BJ (cell line): ENCODE measurements around the gene SALL4. TPM values are rescaled to one million over a fixed set of nuclear protein-coding genes. Genes with fewer than 3 reads are reported as not detected.
A peak's percentile ranks its signal among the peaks of the same experiment; 100 is the strongest.
"Not testable (repeated sequence)": the region's sequence is repeated elsewhere in the genome, so short reads cannot be mapped to it uniquely, and the experiment has no call there.

Experiments used
- CTCF ChIA-PET: fragments of 350-600 bp; formaldehyde crosslinking; extraction: SDS; loops from one replicate; lab custom pipeline; 2021; ENCODE audit warnings: antibody characterized with exemption, inconsistent platforms; lab: Yijun Ruan, JAX
- POLR2A ChIA-PET: fragments of 300-600 bp; sonication (Branson Sonifier 250); formaldehyde crosslinking; extraction: SDS; loops from one replicate; lab custom pipeline; 2021; ENCODE audit warnings: antibody characterized with exemption; lab: Charles Lee
- DNase-seq: peaks from one replicate; pipeline ENCODE4 v3.0.0-alpha.2; 2011; ENCODE audit warnings: low read depth
- H3K27me3 ChIP-seq: 2 replicates; pipeline ENCODE4 v1.6.0; 2011; ENCODE audit warnings: low read length; ENCODE audit not compliant: control insufficient read depth, insufficient read depth
- H3K36me3 ChIP-seq: 2 replicates; pipeline ENCODE4 v1.5.1; 2011; ENCODE audit warnings: low read length; ENCODE audit not compliant: control insufficient read depth, insufficient read depth
- H3K4me3 ChIP-seq: 2 replicates; pipeline ENCODE4 v1.5.1; 2011; ENCODE audit warnings: low read depth, mild to moderate bottlenecking, control low read depth, low read length
- CTCF ChIP-seq: IDR thresholded peaks from 2 replicates; pipeline ENCODE4 v1.5.1; 2011; ENCODE audit warnings: low read depth, mild to moderate bottlenecking, control low read depth, inconsistent platforms, low read length, moderate library complexity; ENCODE audit not compliant: insufficient read depth
- polyA plus RNA-seq: library from polyadenylated mRNA; depleted of rRNA; stranded (reverse); fragments of >200 nt; gene quantifications from 2 replicates; pipeline ENCODE4 v1.2.3, GENCODE V29; 2011

The SALL4 gene
- polyA plus RNA-seq, 1 experiment = 0.54 TPM

GRCh38 chr20:51767867-51768758 lies 34.2 kb downstream of the SALL4 start, which contains the start of gene ATP9A:
ATP9A (minus strand) TSS chr20:51768390; CDS start chr20:51768369, 21 bp downstream.
- CTCF ChIA-PET = interaction anchor here (0.6 to 2.1 kb wide), 5 partner anchors 67 to 1853 kb away, joined by 3 to 9 read pairs (median 3); no protein-coding TSS in a partner anchor
- H3K36me3 ChIP-seq = no peaks in the 10 kb centered on the region
- POLR2A ChIA-PET = no interaction called here
- DNase-seq = no peak
- H3K27me3 ChIP-seq = no peaks in the 10 kb centered on the region
- H3K4me3 ChIP-seq = peak within 1 kb of the TSS; percentile 86
- no peak; the same call in 1 of the 2 replicates for TF ChIP-seq CTCF

DNA sequence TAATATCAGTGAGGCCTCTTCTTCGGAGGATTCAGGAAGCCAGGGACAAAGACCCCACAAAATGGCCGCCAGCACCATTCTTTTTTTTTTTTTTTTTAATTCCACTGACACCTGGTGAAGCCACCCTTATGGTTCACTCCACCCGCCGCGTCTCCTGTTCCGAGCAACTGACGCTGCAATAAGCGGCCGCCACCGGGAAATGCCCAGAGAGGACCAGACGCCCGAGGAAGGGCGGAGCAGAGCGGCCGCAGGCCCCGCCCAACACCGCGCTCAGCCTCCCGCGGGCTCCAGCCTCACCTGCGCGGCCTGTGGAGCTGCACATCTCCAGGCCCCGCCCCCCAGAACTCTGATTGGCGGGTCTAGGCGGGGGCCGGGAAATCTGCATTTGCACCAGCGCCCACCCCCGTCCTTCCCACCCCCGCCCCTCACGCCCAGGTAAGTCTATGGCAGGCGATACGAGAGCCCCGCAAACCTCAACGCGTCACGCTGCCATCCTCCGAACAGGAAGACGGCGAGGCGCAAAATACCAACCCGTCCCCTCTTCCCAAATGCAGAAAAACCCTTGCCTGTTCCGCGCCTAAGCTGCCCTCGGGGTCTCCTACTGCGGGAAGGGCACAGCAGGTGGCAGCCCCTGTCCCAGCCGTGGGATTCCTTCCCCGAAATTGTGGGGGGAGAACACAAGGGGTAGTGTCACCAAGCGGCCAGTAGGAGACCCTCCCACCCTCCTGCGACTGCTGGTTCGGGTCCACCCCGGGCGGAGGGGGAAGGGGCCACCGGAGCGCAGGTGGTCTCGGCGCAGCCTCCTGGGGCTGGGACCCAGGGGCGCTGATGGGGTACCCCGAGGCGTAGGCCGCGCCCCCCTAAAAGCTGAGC lies 35.1 kb downstream of the SALL4 start:
- Histone ChIP-seq H3K27me3 (no peaks in the 10 kb centered on the region), H3K36me3 (no peaks in the 10 kb centered on the region), H3K4me3 (peak overlapping the region; percentile 86)
- ChIA-PET POLR2A (no interaction called here), CTCF (interaction anchor here (0.6 to 2.1 kb wide), 5 partner anchors 66 to 1853 kb away, joined by 3 to 9 read pairs (median 3); no protein-coding TSS in a partner anchor)
- TF ChIP-seq CTCF = peak; percentile 55
- no peak for DNase-seq

DNA sequence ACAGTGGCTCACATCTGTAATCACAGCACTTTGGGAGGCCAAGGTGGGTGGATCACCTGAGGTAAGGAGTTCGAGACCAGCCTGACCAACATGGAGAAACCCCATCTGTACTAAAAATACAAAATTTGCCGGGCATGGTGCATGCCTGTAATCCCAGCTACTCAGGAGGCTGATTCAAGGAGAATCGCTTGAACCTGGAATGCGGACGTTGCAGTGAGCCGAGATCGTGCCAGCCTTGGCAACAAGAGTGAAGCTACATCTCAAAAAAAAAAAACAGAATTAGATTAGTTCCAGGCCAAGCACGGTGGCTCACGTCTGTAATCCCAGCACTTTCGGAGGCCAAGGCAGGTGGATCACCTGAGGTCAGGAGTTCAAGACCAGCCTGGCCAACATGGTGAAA lies 36.9 kb downstream of the SALL4 start:
- H3K27me3 ChIP-seq, CTCF ChIA-PET, H3K36me3 ChIP-seq, H3K4me3 ChIP-seq, POLR2A ChIA-PET, DNase-seq: not testable (repeated sequence)

DNA sequence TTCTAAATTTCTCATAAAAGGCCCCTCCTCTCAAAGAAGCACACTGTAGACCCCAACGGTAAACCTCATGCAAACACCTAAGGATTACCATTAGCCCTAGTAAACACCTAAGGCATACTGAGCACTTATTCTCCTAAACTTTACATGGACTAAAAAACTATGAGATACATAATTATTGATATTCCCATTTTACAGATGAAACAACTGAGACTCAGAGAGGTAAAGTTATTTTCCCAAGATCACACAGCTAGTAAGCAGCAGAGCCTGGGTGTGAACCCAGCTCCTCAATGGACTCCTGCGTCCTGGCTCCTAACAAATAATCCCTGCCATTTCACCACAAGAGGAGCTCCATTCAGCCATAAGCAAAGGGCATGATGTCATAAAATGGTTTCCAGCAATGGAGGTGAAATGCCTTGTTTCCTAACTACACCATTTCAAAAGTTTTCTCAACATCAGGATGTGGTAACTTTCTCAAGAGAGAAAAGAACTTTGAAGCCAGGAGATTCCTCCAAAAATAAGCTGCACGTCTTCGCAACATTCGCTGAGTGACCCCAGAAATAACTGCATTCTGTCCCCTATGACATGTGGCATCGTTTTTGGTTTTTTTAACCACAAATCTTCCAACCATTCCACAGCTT lies 38.2 kb downstream of the SALL4 start:
- Histone ChIP-seq H3K4me3 (no peak overlapping the region), H3K27me3 (no peaks in the 10 kb centered on the region), H3K36me3 (no peaks in the 10 kb centered on the region)
- ChIA-PET POLR2A (no interaction called here), CTCF (interaction anchor here (0.8 kb wide), 1 partner anchor 36 kb away, joined by 3 read pairs; no protein-coding TSS in a partner anchor)
- DNase-seq = no peak
- TF ChIP-seq CTCF = peak; percentile 6; the same call in 1 of the 2 replicates

- H3K4me3 ChIP-seq = no peak overlapping the region
- CTCF ChIA-PET = interaction anchor here (0.8 kb wide), 1 partner anchor 39 kb away, joined by 3 read pairs; no protein-coding TSS in a partner anchor
- no peaks in the 10 kb centered on the region for H3K36me3 ChIP-seq
- no peak for DNase-seq
- H3K27me3 ChIP-seq = no peaks in the 10 kb centered on the region
- TF ChIP-seq CTCF = no peak
- POLR2A ChIA-PET = no interaction called here
These were observed 41.3 kb downstream of the SALL4 start for GRCh38 chr20:51760905-51761546.
